Epithelial cell of esophagus (primary cell): ENCODE measurements around the gene ACSM3.

Experiments used
- DNase-seq: peaks from one replicate; pipeline ENCODE4 v3.0.0; 2010; ENCODE audit warnings: low read depth
- H3K4me3 ChIP-seq: 2 replicates; pipeline ENCODE4 v1.5.1; 2011; ENCODE audit warnings: mild to moderate bottlenecking, low read length, control low read depth
- TF ChIP-seq, protein P1 (sequence below): IDR thresholded peaks from 2 replicates; pipeline ENCODE4 v1.5.1; 2011; ENCODE audit warnings: low read depth, mild to moderate bottlenecking, low read length, control low read depth, inconsistent platforms; ENCODE audit not compliant: insufficient read depth; ENCODE audit errors: missing control alignments

The ACSM3 gene

DNA sequence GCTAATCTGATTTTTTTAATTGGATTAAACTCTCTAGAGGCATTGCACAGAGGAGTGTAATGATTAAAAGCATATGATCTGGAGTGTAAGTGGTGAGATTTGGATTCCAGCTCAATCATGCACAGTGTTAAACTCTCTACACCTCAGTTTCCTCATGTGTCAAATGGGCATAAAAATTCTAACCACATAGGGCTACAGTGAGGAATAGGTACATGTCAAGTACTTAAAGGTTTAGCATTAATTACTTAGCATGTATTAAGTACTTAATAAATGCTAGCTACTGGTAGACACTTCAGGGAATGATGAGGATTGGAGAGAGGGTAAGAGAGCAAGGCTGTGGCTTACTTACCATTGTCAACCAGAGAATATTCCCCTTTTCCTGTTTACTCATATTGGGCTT is 25.3 kb downstream of the ACSM3 start:
- DNase-seq = no peak
- H3K4me3 ChIP-seq = no peak overlapping the region
- TF ChIP-seq, protein P1, sequence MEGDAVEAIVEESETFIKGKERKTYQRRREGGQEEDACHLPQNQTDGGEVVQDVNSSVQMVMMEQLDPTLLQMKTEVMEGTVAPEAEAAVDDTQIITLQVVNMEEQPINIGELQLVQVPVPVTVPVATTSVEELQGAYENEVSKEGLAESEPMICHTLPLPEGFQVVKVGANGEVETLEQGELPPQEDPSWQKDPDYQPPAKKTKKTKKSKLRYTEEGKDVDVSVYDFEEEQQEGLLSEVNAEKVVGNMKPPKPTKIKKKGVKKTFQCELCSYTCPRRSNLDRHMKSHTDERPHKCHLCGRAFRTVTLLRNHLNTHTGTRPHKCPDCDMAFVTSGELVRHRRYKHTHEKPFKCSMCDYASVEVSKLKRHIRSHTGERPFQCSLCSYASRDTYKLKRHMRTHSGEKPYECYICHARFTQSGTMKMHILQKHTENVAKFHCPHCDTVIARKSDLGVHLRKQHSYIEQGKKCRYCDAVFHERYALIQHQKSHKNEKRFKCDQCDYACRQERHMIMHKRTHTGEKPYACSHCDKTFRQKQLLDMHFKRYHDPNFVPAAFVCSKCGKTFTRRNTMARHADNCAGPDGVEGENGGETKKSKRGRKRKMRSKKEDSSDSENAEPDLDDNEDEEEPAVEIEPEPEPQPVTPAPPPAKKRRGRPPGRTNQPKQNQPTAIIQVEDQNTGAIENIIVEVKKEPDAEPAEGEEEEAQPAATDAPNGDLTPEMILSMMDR = no peak

DNA sequence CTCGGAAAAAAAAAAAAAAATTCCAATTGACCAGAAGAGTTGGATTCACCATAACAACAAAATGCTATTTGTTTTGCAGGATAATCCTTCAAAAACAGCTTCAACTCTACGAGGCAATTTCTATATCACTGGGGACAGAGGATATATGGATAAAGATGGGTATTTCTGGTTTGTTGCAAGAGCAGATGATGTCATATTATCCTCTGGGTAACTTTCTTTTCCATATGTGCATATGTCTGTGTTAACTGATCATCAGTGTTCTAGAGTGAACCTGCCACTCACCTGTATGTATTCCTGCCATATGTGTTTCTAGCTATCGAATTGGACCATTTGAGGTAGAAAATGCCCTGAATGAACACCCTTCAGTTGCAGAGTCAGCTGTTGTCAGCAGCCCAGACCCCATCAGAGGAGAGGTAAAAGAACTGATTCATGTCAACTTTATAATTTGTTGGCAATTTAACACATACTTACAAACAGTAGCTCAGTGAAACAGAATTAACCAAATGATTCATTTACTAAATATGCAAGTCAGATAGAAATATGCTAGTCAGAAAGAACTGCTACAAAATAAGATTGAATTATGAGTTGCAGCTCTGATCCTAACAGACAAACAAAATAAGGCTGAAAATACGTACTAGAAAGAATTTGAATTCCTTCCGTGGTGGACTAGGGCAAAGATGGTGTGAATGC is 28.3 kb downstream of the ACSM3 start:
- TF ChIP-seq, protein P1 = no peak
- DNase-seq = no peak
- no peak overlapping the region for H3K4me3 ChIP-seq

DNA sequence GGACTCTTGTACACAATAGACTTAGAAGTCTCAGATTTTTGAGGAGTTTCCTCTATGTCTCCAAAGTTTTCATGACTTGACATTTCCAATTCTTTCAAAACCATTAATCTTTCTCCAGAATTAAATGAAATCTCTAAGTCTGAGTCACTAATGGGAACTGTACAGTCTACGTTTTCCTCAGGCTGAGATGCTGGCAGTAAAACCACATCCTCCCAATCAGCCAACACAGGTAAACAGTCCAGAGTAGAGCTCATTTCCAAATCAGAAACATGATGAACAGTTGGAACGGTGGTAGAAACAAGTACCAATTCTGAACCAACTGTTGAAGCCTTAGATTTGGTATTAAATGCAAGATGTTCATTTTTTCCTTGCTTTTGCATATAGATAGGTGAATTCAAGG is 34.5 kb downstream of the ACSM3 start:
- TF ChIP-seq, protein P1 = no peak

DNA sequence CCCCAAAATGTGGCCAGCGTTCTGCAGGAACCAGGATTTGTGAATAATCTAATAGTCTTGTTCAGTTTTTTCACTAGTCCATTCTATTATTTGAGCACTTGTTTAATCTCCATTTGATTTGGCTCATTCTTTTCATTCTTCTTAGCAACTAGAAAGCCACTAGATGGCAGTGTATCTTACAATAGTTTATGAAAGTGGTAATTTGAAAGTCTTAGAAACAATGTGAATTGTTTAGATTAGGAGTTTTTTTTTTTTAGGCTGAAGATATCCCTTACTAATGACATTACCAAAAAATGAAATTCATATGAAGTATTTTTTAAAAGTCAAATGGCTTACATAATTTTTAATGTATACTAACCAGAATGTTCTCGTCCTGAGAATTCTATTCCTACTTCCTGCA is 35.8 kb downstream of the ACSM3 start:
- TF ChIP-seq, protein P1 = peak; percentile 48
- no peak overlapping the region for H3K4me3 ChIP-seq
- DNase-seq = peak; percentile 39

More for the DNA sequence above, 34.5 kb downstream of the ACSM3 start:
- H3K4me3 ChIP-seq = no peak overlapping the region
- DNase-seq = no peak

DNA sequence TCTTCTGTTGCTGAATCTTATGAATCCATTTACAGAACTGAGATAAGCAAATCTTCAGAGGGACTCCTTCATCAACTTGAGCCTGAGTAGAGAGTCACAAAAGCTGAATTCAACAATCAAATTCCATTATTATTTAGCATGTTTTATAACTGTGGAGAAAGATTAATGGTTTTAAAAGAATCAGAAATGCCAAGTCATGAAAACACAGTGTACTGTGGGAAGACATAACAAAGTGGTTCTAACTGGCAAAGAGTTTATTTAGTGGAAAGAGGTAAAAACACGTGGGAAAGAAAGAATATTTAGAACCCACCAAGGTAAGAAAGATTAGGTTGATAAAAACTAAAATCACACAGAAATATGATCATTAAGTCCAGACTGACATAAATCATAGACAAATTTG is 37.5 kb downstream of the ACSM3 start:
- no peak overlapping the region for H3K4me3 ChIP-seq
- TF ChIP-seq, protein P1 = no peak
- DNase-seq = no peak

DNA sequence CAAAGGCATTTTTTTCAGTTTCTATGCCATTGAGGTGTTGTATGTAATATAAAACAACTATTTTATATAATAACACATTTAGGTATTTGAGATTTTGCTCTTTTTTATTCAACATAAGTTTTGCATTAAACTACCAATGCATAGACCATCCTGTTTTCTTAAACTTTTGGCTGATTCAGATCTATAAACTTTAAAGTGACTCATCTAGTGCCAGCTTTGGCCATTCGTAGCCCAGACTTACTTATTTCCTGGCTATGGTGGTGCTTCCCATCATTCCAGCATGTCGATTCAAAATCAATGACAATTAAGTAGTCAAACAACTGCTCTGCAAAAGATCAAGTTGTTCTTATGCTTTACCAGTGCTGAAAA is 39.4 kb downstream of the ACSM3 start:
- TF ChIP-seq, protein P1 = no peak
- no peak overlapping the region for H3K4me3 ChIP-seq
- DNase-seq = no peak

DNA sequence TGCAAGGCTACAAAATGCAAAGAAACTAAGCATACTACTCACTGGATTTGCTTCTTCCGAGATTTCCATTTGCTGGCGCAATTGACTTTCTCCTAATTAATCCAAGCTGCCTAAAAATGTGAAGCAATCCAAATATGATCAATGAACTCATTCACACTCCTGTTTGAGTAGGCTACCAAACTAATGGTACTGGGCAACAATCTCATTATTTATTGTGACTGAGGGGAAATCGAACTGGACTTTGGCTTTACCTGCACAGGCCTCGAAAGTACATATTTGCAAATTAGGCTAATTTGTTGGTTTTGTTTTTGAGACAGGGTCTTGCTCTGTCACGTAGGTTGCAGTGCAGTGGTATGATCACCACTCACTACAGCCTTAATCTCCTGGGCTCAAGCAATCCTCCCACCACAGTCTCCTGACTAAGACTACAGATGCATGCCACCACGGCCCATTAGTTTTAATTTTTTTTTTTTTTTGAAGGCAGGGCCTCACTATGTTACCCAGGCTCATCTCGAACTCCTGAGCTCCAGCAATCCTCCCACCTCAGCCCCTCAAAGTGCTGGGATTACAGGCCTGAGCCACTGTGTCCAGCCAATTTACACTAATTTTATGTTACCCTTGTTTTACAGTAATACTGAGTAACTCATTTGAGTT is 39.9 kb downstream of the ACSM3 start:
- no peak overlapping the region for H3K4me3 ChIP-seq
- no peak for DNase-seq
- TF ChIP-seq, protein P1 = no peak

DNA sequence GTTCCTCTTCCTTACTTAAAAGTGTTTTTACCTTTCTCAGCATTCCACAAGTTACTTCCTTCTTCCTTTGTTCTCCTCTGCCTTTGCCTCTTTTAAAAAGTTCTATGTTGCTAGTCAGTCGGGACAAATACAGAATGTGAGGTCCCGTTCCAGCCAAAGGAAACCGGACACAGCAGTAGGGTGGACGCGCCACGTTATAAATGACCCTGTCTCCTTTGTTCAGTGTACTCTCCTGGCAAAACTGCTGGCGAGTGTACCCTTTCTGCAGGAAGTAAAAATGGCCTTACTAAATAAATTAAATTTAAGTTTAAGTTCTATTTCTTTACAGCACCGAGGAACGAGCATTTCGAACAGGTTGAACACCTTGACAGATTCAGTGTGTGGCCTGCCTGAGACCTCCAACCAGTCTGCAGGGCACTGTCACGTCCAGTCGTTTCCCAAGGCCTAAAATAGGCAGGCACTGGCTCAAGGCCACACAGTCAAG is 41.9 kb downstream of the ACSM3 start:
- peak; percentile 10 for DNase-seq
- H3K4me3 ChIP-seq = peak overlapping the region; percentile 91
